ENCODE measurements around the gene FIGNL1. TPM values are rescaled to one million over a fixed set of nuclear protein-coding genes. Genes with fewer than 3 reads are reported as not detected.

Gene FIGNL1, protein sequence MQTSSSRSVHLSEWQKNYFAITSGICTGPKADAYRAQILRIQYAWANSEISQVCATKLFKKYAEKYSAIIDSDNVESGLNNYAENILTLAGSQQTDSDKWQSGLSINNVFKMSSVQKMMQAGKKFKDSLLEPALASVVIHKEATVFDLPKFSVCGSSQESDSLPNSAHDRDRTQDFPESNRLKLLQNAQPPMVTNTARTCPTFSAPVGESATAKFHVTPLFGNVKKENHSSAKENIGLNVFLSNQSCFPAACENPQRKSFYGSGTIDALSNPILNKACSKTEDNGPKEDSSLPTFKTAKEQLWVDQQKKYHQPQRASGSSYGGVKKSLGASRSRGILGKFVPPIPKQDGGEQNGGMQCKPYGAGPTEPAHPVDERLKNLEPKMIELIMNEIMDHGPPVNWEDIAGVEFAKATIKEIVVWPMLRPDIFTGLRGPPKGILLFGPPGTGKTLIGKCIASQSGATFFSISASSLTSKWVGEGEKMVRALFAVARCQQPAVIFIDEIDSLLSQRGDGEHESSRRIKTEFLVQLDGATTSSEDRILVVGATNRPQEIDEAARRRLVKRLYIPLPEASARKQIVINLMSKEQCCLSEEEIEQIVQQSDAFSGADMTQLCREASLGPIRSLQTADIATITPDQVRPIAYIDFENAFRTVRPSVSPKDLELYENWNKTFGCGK
- 13.8 TPM for total RNA-seq
- polyA plus RNA-seq, result 10 to 100 TPM; 10.8 to 13.3 (median 12.0) TPM

DNA sequence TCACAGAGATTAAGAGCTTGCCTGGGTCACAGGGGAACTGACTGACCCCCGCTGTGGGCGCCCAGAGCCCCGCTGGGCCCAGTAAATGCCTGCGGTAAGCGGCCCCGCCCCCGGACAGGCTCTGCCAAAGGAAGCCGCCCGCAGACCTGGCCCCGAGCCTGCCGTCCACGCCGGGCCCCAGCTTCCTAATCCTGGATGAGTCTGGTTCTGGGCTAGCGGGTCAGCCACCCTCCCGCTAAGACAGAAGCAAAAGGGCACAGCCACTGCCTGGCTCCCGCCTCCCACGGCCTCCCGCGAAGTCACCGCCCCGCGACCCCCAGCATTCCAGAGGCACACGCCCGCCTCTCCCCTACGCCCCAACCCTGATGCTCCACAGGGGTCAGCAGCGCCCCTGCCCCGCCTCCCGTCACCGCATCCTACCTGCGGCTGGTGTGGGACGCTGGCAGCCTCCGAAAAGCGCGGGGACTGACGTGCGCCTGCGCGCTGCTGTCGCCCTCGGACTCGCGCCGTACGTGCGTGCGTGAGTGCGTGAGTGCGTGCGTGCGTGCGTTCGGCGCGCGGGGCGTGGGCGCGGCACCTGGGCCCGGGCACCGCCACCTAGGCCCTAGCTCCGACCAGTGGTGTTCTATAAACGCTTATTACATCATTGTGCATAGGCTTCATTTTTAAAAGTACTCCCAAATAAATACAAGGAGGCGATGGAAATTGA, at the start of gene FIGNL1:
FIGNL1 (minus strand) TSS at position 470 of the 709 bp plus-strand sequence. CDS start 3,063 bp downstream, outside the sequence.
- peak within 1 kb of the TSS; percentile 69 for H3K4me3 ChIP-seq (ENCODE audit: low read depth, low read length)
- Mint-ChIP-seq H3K9me3 (peaks cover 0 to 1% (median 0%) of the 10 kb centered on the region in 7 donors), H3K4me1 (peaks cover 16 to 31% (median 23%) of the 10 kb centered on the region in 4 donors), H3K27ac (peak within 1 kb of the TSS; percentile 92 to 98 (median 97)), H3K4me3 (peak within 1 kb of the TSS; percentile 94 to 97 (median 95)), H3K27me3 (peaks cover 18% of the 10 kb centered on the region), H3K36me3 (peaks cover 16% of the 10 kb centered on the region)
- H3K4me1 ChIP-seq (ENCODE audit: control insufficient read depth, insufficient read depth, low read length, poor library complexity, severe bottlenecking), result peaks cover 20% of the 10 kb centered on the region
- H3K27ac ChIP-seq (ENCODE audit: insufficient read depth, low read length, poor library complexity, severe bottlenecking), result peak within 1 kb of the TSS; percentile 88
- no peaks in the 10 kb centered on the region for H3K9me3 ChIP-seq (ENCODE audit: control insufficient read depth in 2 of 2, low read length in 2 of 2)
- no peaks in the 10 kb centered on the region for H3K27me3 ChIP-seq (ENCODE audit: control insufficient read depth, insufficient read depth, low read length)
- ATAC-seq (ENCODE audit: low read depth in 2 of 2) (peak; percentile 99), DNase-seq (peak; percentile 70 to 94 (median 83))
- H3K36me3 ChIP-seq (ENCODE audit: control insufficient read depth, insufficient read depth, low read length), result peaks cover 20% of the 10 kb centered on the region

DNA sequence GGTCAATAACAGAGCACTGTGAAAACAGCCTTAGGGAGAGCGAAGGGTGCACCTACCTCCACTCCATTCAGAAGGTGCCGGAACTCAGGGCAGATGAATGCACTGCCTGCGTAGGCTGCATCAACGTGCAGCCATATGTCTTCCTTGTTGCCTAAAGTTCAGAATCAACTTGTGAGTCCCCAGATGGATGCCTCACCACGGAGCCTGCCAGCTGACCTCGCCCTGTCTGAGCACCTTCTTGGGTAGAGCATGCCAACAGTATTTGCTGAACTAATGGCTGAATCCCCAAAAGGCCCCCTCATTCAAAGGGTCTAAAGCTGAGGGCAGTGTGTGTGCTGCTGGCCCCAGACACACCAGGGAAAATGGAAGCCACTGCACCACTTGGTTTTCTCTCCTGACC, 48.9 kb upstream of the FIGNL1 start:
- Mint-ChIP-seq H3K4me3 (no peak overlapping the region), H3K36me3 (no peaks in the 10 kb centered on the region), H3K27ac (no peak overlapping the region), H3K4me1 (no peaks in the 10 kb centered on the region), H3K9me3 (no peaks in the 10 kb centered on the region), H3K27me3 (peaks cover 23% of the 10 kb centered on the region)
- Histone ChIP-seq H3K27ac (ENCODE audit: insufficient read depth, low read length, poor library complexity, severe bottlenecking) (no peak overlapping the region), H3K4me3 (ENCODE audit: low read depth, low read length) (no peak overlapping the region), H3K4me1 (ENCODE audit: control insufficient read depth, insufficient read depth, low read length, poor library complexity, severe bottlenecking) (no peaks in the 10 kb centered on the region), H3K27me3 (ENCODE audit: control insufficient read depth, insufficient read depth, low read length) (peaks cover 2% of the 10 kb centered on the region), H3K9me3 (ENCODE audit: control insufficient read depth in 2 of 2, low read length in 2 of 2) (no peaks in the 10 kb centered on the region), H3K36me3 (ENCODE audit: control insufficient read depth, insufficient read depth, low read length) (no peaks in the 10 kb centered on the region)
- ATAC-seq (ENCODE audit: low read depth in 2 of 2) (no peak), DNase-seq (no peak)

DNA sequence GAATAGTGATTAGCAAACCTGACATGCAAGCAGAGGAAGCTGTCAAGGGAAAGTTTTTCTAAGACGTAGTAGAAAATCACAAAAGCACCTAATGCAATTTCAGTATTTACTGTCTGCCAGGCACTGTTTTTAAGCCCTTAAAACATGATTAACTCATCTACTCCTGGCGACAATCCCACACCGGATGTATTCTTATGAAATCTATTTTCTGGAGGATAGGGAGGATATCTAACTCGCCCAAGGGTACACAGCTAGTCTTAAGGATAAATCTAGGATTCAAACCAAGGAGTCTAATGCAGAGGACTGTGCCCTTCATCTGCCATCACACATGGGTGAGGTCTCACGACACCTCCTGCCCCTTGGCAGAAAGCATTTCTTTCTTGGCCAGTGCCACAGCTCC, 47.8 kb upstream of the FIGNL1 start:
- H3K4me3 ChIP-seq (ENCODE audit: low read depth, low read length), result no peak overlapping the region
- H3K9me3 ChIP-seq (ENCODE audit: control insufficient read depth in 2 of 2, low read length in 2 of 2), result no peaks in the 10 kb centered on the region
- no peaks in the 10 kb centered on the region for H3K36me3 Mint-ChIP-seq
- H3K27me3 ChIP-seq (ENCODE audit: control insufficient read depth, insufficient read depth, low read length), result peaks cover 2% of the 10 kb centered on the region
- peaks cover 34% of the 10 kb centered on the region for H3K27me3 Mint-ChIP-seq
- no peak overlapping the region for H3K4me3 Mint-ChIP-seq
- no peaks in the 10 kb centered on the region for H3K4me1 ChIP-seq (ENCODE audit: control insufficient read depth, insufficient read depth, low read length, poor library complexity, severe bottlenecking)
- no peak overlapping the region for H3K27ac Mint-ChIP-seq
- H3K4me1 Mint-ChIP-seq, result no peaks in the 10 kb centered on the region
- no peaks in the 10 kb centered on the region for H3K36me3 ChIP-seq (ENCODE audit: control insufficient read depth, insufficient read depth, low read length)
- no peaks in the 10 kb centered on the region for H3K9me3 Mint-ChIP-seq
- no peak overlapping the region for H3K27ac ChIP-seq (ENCODE audit: insufficient read depth, low read length, poor library complexity, severe bottlenecking)
- DNase-seq (no peak), ATAC-seq (ENCODE audit: low read depth in 2 of 2) (no peak)

DNA sequence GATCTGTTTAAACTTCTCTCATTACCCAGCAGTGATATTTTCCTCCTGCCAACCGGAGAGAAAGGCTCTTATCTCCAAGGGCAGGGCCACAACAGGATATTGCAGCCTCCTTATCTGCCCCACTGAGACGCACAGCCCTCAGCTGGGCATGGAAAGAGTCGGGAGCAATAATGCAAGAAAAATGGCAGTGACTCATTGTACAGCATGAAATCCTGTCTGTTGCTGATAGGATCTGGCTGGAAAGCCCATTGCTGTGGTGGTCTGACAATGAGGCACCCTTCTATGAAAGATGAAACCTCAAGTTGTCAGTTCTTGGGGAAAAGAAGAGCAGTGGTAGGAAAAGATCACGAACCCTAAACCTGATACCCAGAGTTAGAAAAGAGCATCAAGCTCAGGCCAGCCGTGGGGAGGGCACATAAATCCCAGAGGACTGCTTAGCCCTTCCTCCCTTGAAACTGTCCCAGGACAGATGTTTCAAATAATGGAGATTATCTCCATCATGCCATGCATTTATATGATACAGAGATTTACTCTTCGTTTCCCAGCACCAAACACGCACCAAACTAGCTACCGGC, 47.0 kb upstream of the FIGNL1 start:
- Histone ChIP-seq H3K4me3 (ENCODE audit: low read depth, low read length) (no peak overlapping the region), H3K27ac (ENCODE audit: insufficient read depth, low read length, poor library complexity, severe bottlenecking) (no peak overlapping the region), H3K27me3 (ENCODE audit: control insufficient read depth, insufficient read depth, low read length) (peaks cover 2% of the 10 kb centered on the region), H3K4me1 (ENCODE audit: control insufficient read depth, insufficient read depth, low read length, poor library complexity, severe bottlenecking) (no peaks in the 10 kb centered on the region), H3K36me3 (ENCODE audit: control insufficient read depth, insufficient read depth, low read length) (no peaks in the 10 kb centered on the region), H3K9me3 (ENCODE audit: control insufficient read depth in 2 of 2, low read length in 2 of 2) (no peaks in the 10 kb centered on the region)
- H3K9me3 Mint-ChIP-seq, result no peaks in the 10 kb centered on the region
- DNase-seq (no peak), ATAC-seq (ENCODE audit: low read depth in 2 of 2) (no peak)
- no peak overlapping the region for H3K4me3 Mint-ChIP-seq
- no peaks in the 10 kb centered on the region for H3K4me1 Mint-ChIP-seq
- H3K27me3 Mint-ChIP-seq, result peaks cover 38% of the 10 kb centered on the region
- no peak overlapping the region for H3K27ac Mint-ChIP-seq
- H3K36me3 Mint-ChIP-seq, result no peaks in the 10 kb centered on the region

DNA sequence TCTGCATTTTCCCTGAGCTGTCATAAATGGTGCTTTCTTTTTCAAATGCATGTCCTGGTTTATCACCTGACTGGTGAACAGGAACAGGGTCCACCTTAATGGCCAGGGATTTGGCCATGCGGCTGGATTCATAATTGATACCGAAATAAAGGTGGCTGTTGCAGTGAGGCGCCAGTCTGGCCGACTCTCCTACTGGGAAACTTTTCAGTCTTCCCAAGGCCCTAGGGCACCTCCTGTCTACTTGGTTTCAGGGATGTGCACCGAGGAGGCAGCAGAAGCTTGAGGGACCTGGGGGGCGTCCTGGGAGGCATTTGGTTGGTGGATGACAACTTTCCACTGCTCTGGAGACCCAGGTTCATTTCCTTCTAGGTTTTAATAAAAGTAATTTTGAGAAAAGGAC, 46.4 kb upstream of the FIGNL1 start:
- Mint-ChIP-seq H3K27me3 (peaks cover 38% of the 10 kb centered on the region), H3K36me3 (no peaks in the 10 kb centered on the region), H3K27ac (no peak overlapping the region), H3K4me1 (no peaks in the 10 kb centered on the region), H3K4me3 (no peak overlapping the region), H3K9me3 (no peaks in the 10 kb centered on the region)
- H3K4me1 ChIP-seq (ENCODE audit: control insufficient read depth, insufficient read depth, low read length, poor library complexity, severe bottlenecking), result no peaks in the 10 kb centered on the region
- no peak for ATAC-seq (ENCODE audit: low read depth in 2 of 2)
- DNase-seq, result no peak
- H3K27me3 ChIP-seq (ENCODE audit: control insufficient read depth, insufficient read depth, low read length), result peaks cover 2% of the 10 kb centered on the region
- H3K9me3 ChIP-seq (ENCODE audit: control insufficient read depth in 2 of 2, low read length in 2 of 2), result no peaks in the 10 kb centered on the region
- H3K36me3 ChIP-seq (ENCODE audit: control insufficient read depth, insufficient read depth, low read length), result no peaks in the 10 kb centered on the region
- no peak overlapping the region for H3K4me3 ChIP-seq (ENCODE audit: low read depth, low read length)
- no peak overlapping the region for H3K27ac ChIP-seq (ENCODE audit: insufficient read depth, low read length, poor library complexity, severe bottlenecking)

DNA sequence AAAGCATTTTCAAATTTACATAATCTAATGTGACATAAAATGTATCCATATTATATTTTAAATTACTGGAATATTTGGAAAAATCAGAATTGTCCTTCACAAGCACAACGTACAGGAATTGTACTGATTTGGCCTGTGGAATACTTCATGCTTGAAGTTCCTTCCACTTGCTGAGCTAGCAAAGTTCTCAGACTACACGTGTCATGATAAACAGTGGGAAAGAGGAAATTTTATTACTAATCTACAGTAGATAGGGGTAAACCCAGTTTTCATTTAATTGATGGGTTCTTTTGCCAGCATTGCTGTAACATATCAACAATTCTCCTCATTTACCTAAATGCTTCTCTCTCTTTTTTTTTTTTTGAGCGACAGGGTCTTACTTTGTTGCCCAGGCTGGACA, 45.6 kb upstream of the FIGNL1 start:
- Histone ChIP-seq H3K4me3 (ENCODE audit: low read depth, low read length) (no peak overlapping the region), H3K9me3 (ENCODE audit: control insufficient read depth in 2 of 2, low read length in 2 of 2) (no peaks in the 10 kb centered on the region), H3K27me3 (ENCODE audit: control insufficient read depth, insufficient read depth, low read length) (peaks cover 2% of the 10 kb centered on the region), H3K4me1 (ENCODE audit: control insufficient read depth, insufficient read depth, low read length, poor library complexity, severe bottlenecking) (no peaks in the 10 kb centered on the region), H3K36me3 (ENCODE audit: control insufficient read depth, insufficient read depth, low read length) (no peaks in the 10 kb centered on the region), H3K27ac (ENCODE audit: insufficient read depth, low read length, poor library complexity, severe bottlenecking) (no peak overlapping the region)
- DNase-seq, result no peak
- no peak overlapping the region for H3K27ac Mint-ChIP-seq
- peaks cover 46% of the 10 kb centered on the region for H3K27me3 Mint-ChIP-seq
- no peak overlapping the region for H3K4me3 Mint-ChIP-seq
- no peak for ATAC-seq (ENCODE audit: low read depth in 2 of 2)
- no peaks in the 10 kb centered on the region for H3K4me1 Mint-ChIP-seq
- H3K9me3 Mint-ChIP-seq, result peaks cover 0 to 2% (median 0%) of the 10 kb centered on the region in 7 donors
- no peaks in the 10 kb centered on the region for H3K36me3 Mint-ChIP-seq

DNA sequence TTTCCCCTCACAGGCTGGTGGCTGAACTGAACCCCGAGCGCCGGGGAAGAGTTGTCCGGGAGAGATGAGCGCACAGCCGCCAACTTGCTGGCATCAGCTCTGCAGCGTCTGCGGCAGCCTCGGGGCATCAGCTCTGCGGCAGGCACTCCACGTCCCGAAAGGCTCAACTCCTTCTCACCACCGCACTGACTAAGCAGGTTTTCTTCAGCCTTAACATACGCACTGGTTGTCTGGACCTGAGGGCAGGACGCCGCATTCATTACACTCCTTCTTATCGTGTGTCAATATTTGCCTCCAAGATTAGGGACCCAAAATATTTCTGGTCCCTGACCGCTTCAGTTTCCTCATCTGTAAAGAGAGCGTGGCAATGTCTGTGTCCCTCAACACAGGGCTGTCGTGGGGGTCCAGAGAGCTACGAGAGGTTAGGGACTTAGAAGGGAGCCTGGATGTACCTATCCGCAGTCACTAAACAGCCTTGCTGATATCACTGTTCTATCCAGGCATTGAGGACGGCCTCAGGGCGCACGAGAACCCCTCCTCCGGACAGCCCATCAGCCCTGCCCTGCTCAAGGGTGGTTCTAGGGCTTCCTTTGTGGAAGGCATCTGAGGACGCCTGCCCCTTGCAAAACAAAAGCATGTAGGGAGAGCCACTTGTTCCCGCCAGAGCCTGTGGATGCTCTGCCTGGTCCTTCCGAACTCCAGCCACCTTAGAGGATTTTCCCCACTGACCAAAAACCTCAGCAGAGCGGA, 42.8 kb upstream of the FIGNL1 start:
- Mint-ChIP-seq H3K4me1 (no peaks in the 10 kb centered on the region), H3K4me3 (no peak overlapping the region), H3K27me3 (peaks cover 52% of the 10 kb centered on the region), H3K27ac (peak overlapping the region in 1 of 3 donors; percentile 16), H3K9me3 (peaks cover 0 to 2% (median 0%) of the 10 kb centered on the region in 7 donors), H3K36me3 (no peaks in the 10 kb centered on the region)
- Histone ChIP-seq H3K4me1 (ENCODE audit: control insufficient read depth, insufficient read depth, low read length, poor library complexity, severe bottlenecking) (no peaks in the 10 kb centered on the region), H3K36me3 (ENCODE audit: control insufficient read depth, insufficient read depth, low read length) (no peaks in the 10 kb centered on the region), H3K27ac (ENCODE audit: insufficient read depth, low read length, poor library complexity, severe bottlenecking) (no peak overlapping the region), H3K27me3 (ENCODE audit: control insufficient read depth, insufficient read depth, low read length) (peaks cover 2% of the 10 kb centered on the region), H3K9me3 (ENCODE audit: control insufficient read depth in 2 of 2, low read length in 2 of 2) (no peaks in the 10 kb centered on the region), H3K4me3 (ENCODE audit: low read depth, low read length) (no peak overlapping the region)
- no peak for ATAC-seq (ENCODE audit: low read depth in 2 of 2)
- DNase-seq, result no peak
